Measurements from ENCODE around the gene MSX1.

The MSX1 gene

GRCh38 chr4:4842476-4843441 is 16.7 kb upstream of the MSX1 start:
- no peak for DNase-seq

GRCh38 chr4:4843635-4844291 is 15.7 kb upstream of the MSX1 start:
- DNase-seq: no peak

GRCh38 chr4:4845027-4845426 is 14.4 kb upstream of the MSX1 start:
- DNase-seq: no peak

GRCh38 chr4:4847011-4847410 is 12.5 kb upstream of the MSX1 start:
- DNase-seq: no peak

- no peak for DNase-seq
These were observed 10.9 kb upstream of the MSX1 start for GRCh38 chr4:4848540-4848939.

- DNase-seq: no peak
These were observed 10.4 kb upstream of the MSX1 start for GRCh38 chr4:4849106-4849505.

GRCh38 chr4:4849524-4850193 is 9.8 kb upstream of the MSX1 start:
- no peak for DNase-seq

- DNase-seq: no peak
These were observed 8.4 kb upstream of the MSX1 start for GRCh38 chr4:4851081-4851480.

- no peak for DNase-seq
These were observed 7.6 kb upstream of the MSX1 start for GRCh38 chr4:4851906-4852305.

- DNase-seq: no peak
These were observed 6.7 kb upstream of the MSX1 start for GRCh38 chr4:4852591-4853362.

- DNase-seq: no peak
These were observed 6.1 kb upstream of the MSX1 start for GRCh38 chr4:4853371-4853823.

GRCh38 chr4:4853921-4854648 is 5.4 kb upstream of the MSX1 start:
- no peak for DNase-seq

- peak; percentile 30 for DNase-seq
These were observed 4.7 kb upstream of the MSX1 start for GRCh38 chr4:4854649-4855295.

GRCh38 chr4:4855301-4856070 is 4.0 kb upstream of the MSX1 start:
- DNase-seq: no peak

- DNase-seq: no peak
These were observed 3.1 kb upstream of the MSX1 start for GRCh38 chr4:4856071-4857000.

GRCh38 chr4:4857001-4857808 is 2.3 kb upstream of the MSX1 start:
- DNase-seq: no peak

- no peak for DNase-seq
These were observed 1.5 kb upstream of the MSX1 start for GRCh38 chr4:4857809-4858508.
